Esophagus squamous epithelium (tissue), 4 donors: ENCODE measurements around the gene SYT2.

Source experiments
- POLR2A ChIP-seq, 4 donors: fragments of 450-650 bp; IDR thresholded peaks; one replicate each; pipeline ENCODE4 v1.6.1; 2017; ENCODE audit warnings: antibody characterized with exemption in 4 of 4, mild to moderate bottlenecking in 4 of 4, moderate library complexity in 3 of 4
- TF ChIP-seq, protein P1 (sequence below), 6 experiments: fragments of 450-650 bp in 4 of 6; fragments of 200-600 bp in 2 of 6; sonication (generic) in 2 of 6; IDR thresholded peaks; one replicate each; pipeline ENCODE4 v1.5.1; 2016 to 2019; ENCODE audit warnings: antibody characterized with exemption in 6 of 6, mild to moderate bottlenecking in 4 of 6, moderate library complexity in 4 of 6

DNA sequence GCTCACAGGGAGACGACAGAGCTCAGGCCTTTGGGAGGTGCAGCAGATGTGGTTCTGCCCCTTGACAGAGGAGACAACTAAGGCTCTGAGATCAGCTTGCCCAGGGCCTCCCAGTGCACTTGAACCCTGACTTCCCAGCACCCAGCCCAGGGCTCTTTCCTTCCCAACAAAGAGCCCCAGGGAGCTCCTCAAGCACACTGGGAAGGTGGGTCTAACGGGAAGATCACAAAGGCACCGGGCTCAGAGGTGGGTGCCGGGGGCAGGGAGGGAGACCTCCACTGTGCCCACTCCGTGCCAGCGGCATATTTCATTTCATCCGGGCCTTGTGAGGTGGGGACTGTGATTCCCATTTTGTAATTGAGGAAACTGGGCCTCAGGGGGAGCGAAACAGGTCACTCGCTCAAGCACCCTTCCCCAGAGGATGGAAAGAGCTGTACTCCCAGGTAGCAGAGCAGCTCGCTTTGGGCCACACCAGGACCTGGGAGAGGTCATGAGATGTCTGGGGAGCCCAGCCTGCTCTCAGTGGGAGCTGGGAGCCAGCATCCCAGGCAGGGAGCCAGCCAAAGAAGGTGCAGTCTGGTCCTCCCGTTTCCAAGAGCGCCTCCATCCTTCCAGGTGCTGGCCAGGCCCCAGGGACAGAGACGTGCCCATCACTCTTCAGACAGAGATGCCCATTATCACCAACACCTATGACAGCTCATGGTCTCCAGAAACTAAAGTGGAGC, 82.3 kb downstream of the SYT2 start:
- TF ChIP-seq, protein P1, sequence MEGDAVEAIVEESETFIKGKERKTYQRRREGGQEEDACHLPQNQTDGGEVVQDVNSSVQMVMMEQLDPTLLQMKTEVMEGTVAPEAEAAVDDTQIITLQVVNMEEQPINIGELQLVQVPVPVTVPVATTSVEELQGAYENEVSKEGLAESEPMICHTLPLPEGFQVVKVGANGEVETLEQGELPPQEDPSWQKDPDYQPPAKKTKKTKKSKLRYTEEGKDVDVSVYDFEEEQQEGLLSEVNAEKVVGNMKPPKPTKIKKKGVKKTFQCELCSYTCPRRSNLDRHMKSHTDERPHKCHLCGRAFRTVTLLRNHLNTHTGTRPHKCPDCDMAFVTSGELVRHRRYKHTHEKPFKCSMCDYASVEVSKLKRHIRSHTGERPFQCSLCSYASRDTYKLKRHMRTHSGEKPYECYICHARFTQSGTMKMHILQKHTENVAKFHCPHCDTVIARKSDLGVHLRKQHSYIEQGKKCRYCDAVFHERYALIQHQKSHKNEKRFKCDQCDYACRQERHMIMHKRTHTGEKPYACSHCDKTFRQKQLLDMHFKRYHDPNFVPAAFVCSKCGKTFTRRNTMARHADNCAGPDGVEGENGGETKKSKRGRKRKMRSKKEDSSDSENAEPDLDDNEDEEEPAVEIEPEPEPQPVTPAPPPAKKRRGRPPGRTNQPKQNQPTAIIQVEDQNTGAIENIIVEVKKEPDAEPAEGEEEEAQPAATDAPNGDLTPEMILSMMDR (IDR thresholded peaks at IDR 0.05), result no peak
- no peak for TF ChIP-seq POLR2A (IDR thresholded peaks at IDR 0.05)
